Measurements from ENCODE around the gene BANP. TPM values are rescaled to one million over a fixed set of nuclear protein-coding genes. Genes with fewer than 3 reads are reported as not detected.
A peak's percentile ranks its signal among the peaks of the same experiment; 100 is the strongest.
"Not testable (repeated sequence)": the region's sequence is repeated elsewhere in the genome, so short reads cannot be mapped to it uniquely, and the experiment has no call there.

Gene BANP
- total RNA-seq, 8 experiments from 2014 or later = 12.9 to 28.1 (median 18.5) TPM

- no peak overlapping the region for H3K4me3 ChIP-seq
- no CpG with 5 or more reads among the region's 18 CpGs for WGBS, 10 experiments
- in situ Hi-C loops (cut with MboI; ENCODE audit: low pct_unique_long_range_greater_than_20kb in 2 of 9, low sequenced_read_pairs in 9 of 9, unreplicated experiment in 9 of 9) = no loop called here
- H3K4me1 ChIP-seq (replicated peaks in 1 of 2) = peaks cover 15 to 23% of the 10 kb centered on the region in 2 donors
- ATAC-seq (replicated peaks in 6 of 8) = no peak
- H3K27ac ChIP-seq = no peak overlapping the region
Measured at GRCh38 chr16:88120812-88121211, 169.6 kb downstream of the BANP start.

- peaks cover 15 to 23% of the 10 kb centered on the region in 2 donors for H3K4me1 ChIP-seq (replicated peaks in 1 of 2)
- WGBS, 10 experiments = 78 to 100% (median 95%) methylated on average over 1 to 4 of the region's 11 CpGs; no CpG with 5 or more reads in 5 of the 10 experiments
- H3K27ac ChIP-seq; H3K4me3 ChIP-seq; in situ Hi-C loops (cut with MboI; ENCODE audit: low pct_unique_long_range_greater_than_20kb in 2 of 9, low sequenced_read_pairs in 9 of 9, unreplicated experiment in 9 of 9): not testable (repeated sequence)
- peak in 1 of 8 experiments; percentile 79 for ATAC-seq (replicated peaks in 6 of 8)
Measured at GRCh38 chr16:88121391-88121790, 170.2 kb downstream of the BANP start.

DNA sequence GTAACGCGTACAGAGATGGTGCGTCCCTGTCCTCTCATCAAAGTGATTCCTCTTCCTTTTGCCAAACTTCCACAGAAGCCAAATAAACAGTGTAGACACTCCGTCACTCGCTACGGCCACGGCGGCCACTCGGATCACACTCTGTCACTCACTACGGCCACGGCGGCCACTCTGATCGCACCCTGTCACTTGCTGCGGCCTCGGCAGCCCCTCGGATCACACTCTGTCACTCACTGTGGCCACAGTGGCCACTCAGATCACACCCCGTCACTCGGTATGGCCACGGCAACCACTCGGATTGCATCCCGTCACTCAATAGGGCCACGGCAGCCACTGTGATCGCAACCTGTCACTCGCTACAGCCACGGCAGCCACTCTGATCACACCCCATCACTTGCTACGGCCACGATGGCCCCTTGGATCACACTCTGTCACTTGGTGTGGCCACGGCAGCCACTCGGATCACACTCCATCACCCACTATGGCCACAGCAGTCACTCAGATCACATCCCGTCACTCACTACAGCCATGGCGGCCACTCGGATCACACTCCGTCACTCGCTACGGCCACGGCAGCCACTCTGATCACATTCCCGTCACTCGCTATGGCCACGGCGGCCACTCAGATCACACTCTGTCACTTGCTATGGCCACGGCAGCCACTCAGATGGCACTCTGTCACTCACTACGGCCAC lies 170.8 kb downstream of the BANP start:
- in situ Hi-C loops (cut with MboI; ENCODE audit: low pct_unique_long_range_greater_than_20kb in 2 of 9, low sequenced_read_pairs in 9 of 9, unreplicated experiment in 9 of 9) = no loop called here
- WGBS, 10 experiments = 83 to 100% (median 98%) methylated on average over 1 to 15 of the region's 42 CpGs; no CpG with 5 or more reads in 3 of the 10 experiments
- peaks cover 15 to 23% of the 10 kb centered on the region in 2 donors for H3K4me1 ChIP-seq (replicated peaks in 1 of 2)
- no peak overlapping the region for H3K27ac ChIP-seq
- ATAC-seq (replicated peaks in 6 of 8) = no peak
- H3K4me3 ChIP-seq = no peak overlapping the region

Other genes starting within 250 kb of the BANP start
- gene KLHDC4, start 185.4 kb upstream of the BANP start, total RNA-seq = 10 to 100 TPM; 18.1 to 49.7 (median 22.4) TPM
- gene SLC7A5, start 81.9 kb upstream of the BANP start, total RNA-seq = 100 to 1,000 TPM in 1 of 8 experiments, 10 to 100 TPM in 7; 15.5 to 129 (median 51.1) TPM
- gene CA5A, start 14.9 kb upstream of the BANP start, total RNA-seq = under 1 TPM in 7 of 8 experiments, not detected in 1; 0.05 to 0.52 (median 0.17) TPM

All from motor neuron (in vitro differentiated cells).